OCI-M2 (cell line): ENCODE data around the gene MYT1.
"Not testable (repeated sequence)": the region's sequence is repeated elsewhere in the genome, so short reads cannot be mapped to it uniquely, and the experiment has no call there.

ENCODE experiments used
- DNase-seq: peaks from one replicate; lab custom pipeline; 2025; ENCODE audit not compliant: unreplicated experiment; lab: John Stamatoyannopoulos, UW

The MYT1 gene

DNA sequence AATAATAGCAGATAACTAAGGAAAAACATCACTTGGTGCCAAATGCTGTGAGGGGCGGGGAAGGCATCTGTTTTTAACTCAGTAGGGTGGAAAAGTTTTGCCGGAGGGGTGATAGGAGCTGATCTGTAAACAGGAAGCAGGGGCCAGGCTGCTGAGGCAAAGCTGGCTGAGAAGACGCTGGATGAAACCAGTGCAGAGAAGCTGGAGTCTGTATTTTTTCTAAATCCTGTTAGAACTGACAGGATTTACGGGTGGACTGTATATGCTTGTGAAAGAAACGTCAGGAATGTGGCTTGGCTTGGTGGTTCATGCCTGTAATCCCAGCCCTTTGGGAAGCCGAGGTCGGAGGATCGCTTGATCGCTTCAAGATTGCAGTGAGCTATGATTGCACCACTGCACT, 96.9 kb downstream of the MYT1 start:
- no peak for DNase-seq

DNA sequence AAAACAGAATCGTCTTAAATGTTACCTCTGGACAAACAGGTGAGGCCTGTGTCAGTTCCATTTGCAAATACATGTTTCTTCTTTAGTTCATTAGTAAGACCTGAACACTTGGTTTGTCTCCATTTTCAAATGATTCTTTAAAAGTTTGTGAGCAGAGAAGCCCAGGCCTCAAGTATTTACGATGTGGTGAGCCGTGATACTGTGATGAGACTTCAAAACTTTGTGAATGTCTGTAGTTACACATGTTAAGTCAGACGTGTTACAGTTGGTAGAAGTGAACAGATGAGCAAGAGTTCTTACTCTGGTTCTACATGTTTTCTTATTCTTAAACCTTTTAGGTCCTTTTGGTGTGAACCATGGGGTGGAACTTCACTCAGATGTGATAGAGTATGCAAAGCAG, 99.8 kb downstream of the MYT1 start:
- DNase-seq, result no peak

DNA sequence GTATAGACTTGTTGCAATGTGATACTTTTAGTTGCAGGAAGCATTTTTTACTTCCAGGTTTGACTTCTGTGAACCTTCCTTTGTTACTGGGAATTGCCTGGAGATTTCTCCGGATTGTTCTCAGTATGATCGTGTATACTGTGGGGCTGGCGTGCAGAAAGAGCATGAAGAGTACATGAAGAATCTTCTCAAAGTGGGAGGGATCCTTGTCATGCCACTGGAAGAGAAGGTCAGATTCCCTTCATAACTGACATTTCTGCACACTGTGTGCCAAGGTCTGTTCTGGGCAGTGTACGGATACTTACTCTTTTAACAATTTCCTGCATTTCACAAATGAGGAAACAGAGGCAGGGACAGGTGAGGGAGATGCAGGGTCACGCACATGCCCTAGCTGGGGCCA, 100.9 kb downstream of the MYT1 start:
- no peak for DNase-seq

DNA sequence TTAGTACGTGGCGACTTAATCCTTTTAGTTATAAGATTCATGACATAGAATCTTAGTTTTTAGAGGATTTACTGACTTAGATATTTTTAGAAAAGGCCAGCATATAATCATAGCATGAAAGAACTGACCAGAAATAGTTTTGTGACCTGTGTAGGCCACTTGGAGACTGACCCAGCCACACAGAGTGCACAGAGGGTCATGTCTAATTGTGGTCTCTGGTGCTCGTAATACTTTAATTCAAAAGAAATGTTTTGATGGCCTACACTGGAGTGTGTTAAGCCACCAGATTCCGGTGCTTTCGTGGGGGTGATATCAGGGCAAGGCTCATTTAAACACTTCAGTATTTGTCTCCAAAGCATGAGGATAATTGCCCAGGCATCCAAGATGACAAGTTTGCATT, 102.7 kb downstream of the MYT1 start:
- no peak for DNase-seq

DNA sequence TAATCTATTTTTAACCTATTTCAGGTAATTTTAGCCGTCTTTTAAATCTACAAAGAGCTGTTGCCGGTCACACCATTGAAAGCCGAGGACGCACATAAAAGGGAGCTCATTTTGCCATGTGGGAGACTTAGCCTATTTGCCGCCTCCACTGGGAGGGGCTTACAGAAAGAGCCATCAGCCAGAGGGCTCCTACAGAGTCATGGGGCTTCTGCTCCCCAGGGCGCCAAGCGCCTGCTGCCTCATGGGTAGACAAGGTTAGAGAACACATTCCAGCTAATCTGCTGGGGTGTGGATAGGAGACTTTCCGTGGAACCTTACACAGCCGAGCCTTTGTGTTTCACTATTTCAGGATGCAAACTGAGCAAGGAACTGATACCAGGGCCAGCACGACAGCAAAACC, 103.9 kb downstream of the MYT1 start:
- no peak for DNase-seq

DNA sequence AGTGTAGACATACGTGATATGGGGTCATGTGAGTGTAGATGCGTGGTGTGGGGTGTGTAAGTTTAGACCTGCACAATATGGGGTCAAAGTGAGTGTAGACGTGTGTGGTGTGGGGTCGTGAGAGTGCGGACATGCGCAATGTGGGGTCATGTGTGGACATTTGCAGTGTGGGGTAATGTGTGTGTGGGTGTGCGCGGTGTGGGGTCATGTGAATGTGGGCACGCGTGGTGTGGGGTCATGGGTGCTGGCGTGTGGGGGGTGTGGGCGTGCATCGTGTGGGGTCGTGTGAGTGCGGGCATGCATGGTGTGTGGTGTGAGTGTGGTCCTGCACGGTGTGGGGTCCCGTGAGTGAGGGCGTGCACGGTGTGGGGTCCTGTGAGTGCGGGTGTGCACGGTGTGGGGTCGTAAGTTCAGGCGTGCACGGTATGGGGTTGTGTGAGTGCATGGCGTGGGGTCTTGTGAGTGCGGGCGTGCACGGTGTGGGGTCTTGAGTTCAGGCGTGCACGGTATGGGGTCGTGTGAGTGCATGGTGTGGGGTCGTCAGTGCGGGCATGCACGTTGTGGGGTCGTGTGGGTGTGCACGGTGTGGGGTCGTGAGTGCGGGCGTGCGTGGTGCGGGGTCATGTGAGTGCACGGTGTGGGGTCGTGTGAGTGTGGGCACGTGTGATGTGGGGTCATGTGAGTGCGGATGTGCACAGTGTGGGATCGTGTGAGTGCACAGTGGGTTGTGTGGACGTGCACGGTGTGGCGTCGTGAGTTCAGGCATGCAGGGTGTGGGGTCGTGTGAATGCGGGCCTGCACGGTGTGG, 105.6 kb downstream of the MYT1 start:
- DNase-seq, result no peak

DNA sequence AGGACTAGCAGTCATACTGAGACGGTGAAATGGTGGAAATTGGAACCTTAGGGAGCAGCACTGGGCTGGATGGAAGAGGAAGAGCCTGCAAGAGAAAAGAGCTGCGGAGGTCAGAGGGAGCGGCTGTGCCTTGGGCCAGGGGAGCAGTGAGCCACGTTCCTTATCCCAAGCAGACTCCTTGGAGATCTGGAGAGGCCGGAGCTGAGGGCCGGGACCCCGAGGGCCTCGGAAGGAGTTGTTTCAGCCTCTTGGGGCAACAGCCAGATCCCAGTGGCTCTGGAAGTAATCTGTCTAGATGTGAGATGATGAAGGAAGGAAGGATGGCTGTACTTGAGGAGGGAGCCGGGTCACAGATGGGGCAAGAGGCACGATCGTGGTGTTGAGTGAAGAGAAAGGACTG, 107.4 kb downstream of the MYT1 start:
- DNase-seq, result no peak

DNA sequence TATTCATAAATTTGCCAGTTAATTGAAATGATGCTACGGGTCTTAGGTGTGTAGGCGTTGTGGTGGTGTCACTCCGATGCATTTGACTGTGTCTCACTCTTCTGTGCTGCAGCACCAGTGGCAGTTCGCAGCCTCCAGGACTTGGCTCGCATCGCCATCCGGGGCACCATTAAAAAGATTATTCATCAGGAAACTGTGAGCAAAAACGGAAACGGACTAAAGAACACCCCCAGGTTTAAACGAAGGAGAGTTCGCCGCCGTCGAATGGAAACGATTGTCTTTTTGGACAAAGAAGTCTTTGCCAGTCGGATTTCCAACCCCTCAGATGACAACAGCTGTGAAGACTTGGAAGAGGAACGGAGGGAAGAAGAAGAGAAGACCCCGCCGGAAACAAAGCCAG, 108.9 kb downstream of the MYT1 start:
- no peak for DNase-seq

DNA sequence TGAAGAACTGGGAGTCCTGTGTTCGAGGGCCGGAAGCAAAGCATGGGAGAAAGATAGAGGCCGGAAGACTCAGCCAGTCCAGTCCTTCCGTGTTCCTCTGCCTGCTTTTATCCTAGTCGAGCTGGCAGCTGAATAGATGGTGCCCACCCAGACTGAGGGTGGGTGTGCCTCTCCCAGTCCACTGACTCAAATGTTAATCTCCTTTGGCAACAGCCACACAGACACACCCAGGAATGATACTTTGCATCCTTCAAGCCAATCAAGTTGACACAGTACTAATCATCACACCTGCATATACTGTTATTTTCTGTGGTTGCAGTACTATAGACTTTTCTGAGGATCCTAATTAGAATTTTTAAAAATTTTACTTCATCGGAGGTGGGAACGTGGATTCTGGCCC, 112.6 kb downstream of the MYT1 start:
- no peak for DNase-seq

DNA sequence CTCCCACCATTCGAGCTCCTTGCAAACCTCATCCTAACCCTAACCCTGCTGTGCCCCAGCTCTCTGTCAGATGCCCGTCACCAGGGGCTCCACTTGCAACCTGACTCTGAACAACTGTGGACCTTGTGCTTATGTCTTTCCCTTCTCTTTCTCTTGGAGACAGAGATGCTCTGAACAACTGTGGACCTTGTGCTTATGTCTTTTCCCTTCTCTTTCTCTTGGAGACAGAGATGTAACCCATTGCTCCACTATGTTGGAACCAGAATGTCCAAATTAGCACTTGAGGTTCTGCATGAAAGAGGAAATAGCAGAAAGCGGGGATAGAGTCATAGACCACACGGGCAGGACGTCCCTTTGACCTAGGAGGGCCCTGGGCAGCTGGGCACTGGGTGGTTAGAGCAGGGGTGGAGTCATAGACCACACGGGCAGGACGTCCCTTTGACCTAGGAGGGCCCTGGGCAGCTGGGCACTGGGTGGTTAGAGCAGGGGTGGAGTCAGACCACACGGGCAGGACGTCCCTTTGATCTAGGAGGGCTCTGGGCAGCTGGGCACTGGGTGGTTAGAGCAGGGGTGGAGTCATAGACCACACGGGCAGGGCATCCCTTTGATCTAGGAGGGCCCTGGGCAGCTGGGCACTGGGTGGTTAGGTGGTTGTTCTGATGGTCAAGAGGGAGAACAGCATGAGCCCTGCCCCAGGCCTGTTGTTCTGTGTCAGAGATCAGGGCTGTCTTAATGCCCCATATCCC, 113.5 kb downstream of the MYT1 start:
- no peak for DNase-seq

DNA sequence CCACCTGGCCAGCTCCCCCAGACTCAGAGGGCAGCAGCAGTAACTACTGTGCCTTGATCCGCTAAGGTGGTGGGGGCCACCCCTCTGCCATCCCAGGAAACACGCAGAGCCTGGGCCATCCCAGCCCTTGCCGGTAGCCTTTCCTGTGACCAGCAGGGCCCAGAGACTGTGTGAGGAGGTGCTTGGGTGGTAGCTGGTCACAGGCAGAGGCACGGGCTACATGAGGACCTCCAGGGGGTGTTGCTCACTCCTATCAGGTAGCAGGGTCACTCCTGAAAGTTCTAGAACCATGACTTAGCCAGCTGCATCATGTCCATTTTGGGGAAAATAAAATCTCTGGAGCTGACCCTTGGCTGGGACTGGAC, 114.0 kb downstream of the MYT1 start:
- no peak for DNase-seq

DNA sequence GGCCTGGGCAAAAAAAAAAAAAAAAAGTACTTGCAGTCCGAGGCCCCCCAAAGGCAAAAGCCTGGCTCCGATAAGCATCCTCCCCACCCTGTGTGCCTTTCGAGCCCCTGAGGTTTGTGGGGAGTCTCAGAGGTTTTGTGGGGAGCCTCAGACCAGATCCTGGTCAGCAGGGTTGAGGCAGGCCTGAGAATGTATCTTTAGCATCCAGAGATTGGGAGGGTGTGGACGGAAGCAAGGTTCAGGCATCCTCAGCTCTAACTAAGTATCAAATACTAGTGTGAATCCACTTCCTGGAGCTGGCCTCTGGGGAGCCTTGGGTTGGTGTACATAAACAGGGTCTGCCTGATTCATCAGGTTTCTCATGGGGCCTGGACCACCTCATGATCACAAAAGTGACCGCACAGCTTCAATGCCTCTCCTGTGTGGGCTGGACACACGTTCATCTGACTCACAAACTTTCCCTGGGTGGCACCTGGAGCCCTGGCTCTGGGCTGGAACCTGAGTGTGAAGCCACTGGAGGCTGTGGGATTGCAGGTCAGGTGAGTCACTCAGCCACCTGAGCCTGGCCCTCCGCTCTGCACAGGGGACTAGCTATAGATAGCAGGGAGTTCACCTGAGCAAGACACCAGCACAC, 115.7 kb downstream of the MYT1 start:
- DNase-seq, result no peak

DNA sequence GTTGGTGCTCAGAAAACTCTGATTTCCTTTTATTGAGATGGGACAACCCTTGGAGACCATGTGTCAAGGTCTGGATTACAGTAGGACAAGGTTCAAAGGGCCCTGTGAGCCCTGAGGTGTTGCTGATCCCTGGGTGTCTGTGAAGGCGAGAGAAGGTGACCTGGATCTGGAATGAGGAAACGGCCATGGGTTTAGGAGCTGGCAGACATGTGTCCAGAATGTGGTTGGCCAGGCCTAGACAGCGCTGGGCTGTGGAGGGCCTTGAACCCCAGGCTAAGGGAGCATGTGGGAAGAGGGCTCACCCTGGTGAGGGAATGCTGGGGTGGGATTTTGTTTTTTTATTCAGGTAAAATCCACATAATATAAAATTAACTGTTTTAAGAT, 116.2 kb downstream of the MYT1 start:
- no peak for DNase-seq

DNA sequence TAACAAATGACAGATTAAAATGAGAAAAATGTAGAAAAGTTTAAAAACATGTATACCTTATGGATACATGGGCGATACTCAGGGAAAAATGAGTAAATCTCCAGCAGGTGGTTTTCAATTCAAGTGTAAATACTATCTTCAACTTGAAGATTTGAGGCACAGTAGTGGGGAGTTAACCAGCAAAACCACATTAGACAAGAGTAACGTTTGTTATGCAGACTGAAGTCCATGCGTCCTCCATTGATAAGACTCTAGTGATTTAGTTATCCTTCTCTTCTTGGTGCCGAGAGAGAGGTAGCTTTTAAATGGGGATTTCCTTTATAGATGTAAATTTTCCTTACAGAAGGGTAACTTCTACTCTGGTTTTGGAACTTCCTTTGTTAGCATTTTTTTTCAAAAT, 119.4 kb downstream of the MYT1 start:
- no peak for DNase-seq

DNA sequence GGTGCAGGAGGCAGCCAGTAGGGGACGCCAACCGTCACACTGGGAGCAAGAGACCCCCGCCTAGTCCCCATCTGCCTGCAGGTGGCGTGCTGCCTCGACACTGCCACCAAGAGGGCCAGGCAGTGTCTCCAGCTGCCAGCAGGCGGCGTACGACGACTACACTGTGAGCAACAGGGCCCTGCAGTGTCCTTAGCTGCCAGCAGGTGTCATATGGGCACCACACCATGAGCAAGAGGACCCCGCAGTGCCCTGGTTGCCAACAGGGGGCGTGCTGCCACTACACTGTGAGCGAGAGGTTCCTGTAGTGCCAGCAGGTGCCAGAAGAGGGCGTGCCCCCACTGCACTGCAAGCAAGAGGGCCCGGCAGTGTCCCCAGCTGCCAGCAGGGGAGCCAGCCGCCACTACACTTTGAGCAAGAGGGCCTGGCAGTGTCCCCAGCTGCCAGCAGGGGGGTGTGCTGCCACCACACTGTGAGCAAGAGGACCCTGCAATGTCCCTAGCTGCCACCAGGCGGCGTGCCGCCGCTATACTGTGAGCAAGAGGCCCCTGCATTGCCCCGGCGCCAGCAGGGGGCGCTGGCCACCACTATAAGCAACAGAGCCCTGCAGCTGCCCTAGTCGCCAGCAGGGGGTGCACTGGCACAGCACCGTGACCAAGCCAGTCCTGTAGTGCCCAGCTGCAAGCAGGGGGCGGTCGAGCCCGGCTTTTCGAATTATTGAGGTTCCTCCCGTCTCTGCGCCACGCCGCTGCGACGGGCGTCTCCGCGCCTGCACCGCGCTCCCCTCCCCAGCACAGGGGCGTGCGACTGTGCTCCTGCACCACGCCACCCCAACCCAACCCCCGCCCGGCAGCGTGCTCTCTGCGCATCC, 121.6 kb downstream of the MYT1 start:
- not testable (repeated sequence) for DNase-seq

DNA sequence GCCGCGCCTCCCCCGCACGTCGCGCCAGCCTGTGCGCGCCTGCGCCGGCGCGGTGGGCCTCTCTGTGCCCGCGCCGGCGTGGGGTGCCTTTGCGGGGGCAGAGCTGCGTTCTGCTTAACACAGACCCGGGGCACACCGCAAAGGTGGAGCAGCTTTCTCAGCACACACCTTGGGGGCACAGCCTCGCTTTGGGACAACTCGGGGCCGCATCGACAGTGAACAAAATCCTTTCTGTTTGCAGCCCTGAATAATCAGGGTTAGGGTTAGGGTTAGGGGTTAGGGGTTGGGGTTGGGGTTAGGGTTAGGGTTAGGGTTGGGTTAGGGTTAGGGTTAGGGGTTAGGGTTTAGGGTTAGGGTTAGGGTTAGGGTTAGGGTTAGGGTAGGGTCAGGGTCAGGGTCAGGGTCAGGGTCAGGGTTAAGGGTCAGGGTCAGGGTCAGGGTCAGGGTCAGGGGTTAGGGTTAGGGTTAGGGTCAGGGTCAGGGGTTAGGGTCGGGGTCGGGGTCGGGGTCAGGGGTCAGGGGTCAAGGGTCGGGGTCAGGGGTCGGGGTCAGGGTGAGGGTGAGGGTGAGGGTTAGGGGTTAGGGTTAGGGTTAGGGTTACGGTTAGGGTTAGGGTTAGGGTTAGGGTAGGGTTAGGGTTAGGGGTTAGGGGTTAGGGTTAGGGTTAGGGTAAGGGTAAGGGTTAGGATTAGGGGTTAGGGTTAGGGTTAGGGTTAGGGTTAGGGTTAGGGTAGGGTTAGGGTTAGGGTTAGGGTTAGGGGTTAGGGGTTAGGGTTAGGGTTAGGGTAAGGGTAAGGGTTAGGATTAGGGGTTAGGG, 122.4 kb downstream of the MYT1 start:
- DNase-seq, result not testable (repeated sequence)

DNA sequence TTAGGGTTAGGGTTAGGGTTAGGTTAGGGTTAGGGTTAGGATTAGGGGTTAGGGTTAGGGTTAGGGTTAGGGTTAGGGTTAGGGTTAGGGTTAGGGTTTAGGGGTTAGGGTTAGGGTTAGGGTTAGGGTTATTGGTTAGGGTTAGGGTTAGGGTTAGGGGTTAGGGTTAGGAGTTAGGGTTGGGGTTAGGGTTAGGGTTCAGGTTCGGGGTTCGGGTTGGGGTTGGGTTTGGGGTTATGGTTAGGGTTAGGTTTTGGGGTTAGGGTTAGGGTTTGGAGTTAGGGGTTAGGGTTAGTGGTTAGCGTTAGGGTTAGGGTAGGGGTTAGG, 123.0 kb downstream of the MYT1 start:
- not testable (repeated sequence) for DNase-seq
